HG03460 (cell line): ENCODE data around the gene DCAF12L2.
"Not testable (repeated sequence)": the region's sequence is repeated elsewhere in the genome, so short reads cannot be mapped to it uniquely, and the experiment has no call there.

ENCODE experiments used
- ATAC-seq: cut with Tn5 transposase; IDR thresholded peaks from one replicate; pipeline ENCODE4 v1.9.1; 2021; ENCODE audit not compliant: unreplicated experiment

The DCAF12L2 gene

GRCh38 chrX:126165721-126166461 lies at the start of gene DCAF12L2:
Gene DCAF12L2 (minus strand): TSS chrX:126166289. CDS start chrX:126165924, 365 bp downstream.
- ATAC-seq, result no peak

- ATAC-seq, result not testable (repeated sequence)
Observed at GRCh38 chrX:126190888-126191287, 24.8 kb upstream of the DCAF12L2 start.

GRCh38 chrX:126177133-126177840 lies 11.2 kb upstream of the DCAF12L2 start:
- ATAC-seq, result no peak

GRCh38 chrX:126170720-126171119 lies 4.6 kb upstream of the DCAF12L2 start:
- no peak for ATAC-seq

- ATAC-seq, result no peak
Observed at GRCh38 chrX:126167560-126167959, 1.5 kb upstream of the DCAF12L2 start.

- no peak for ATAC-seq
Observed at GRCh38 chrX:126165401-126165720, 728 bp downstream of the DCAF12L2 start.

GRCh38 chrX:126164689-126165400 lies 1.2 kb downstream of the DCAF12L2 start:
- ATAC-seq, result no peak

GRCh38 chrX:126164226-126164625 lies 1.9 kb downstream of the DCAF12L2 start:
- no peak for ATAC-seq

GRCh38 chrX:126141014-126141413 lies 25.1 kb downstream of the DCAF12L2 start:
- no peak for ATAC-seq

GRCh38 chrX:126137899-126138298 lies 28.2 kb downstream of the DCAF12L2 start:
- no peak for ATAC-seq

- no peak for ATAC-seq
Observed at GRCh38 chrX:126124721-126125120, 41.4 kb downstream of the DCAF12L2 start.
